Fibroblast of the conjunctiva (primary cell): ENCODE data around the gene SRGAP3.

Source experiments
- DNase-seq: peaks from one replicate; pipeline ENCODE4 v3.0.0-alpha.2; 2010; ENCODE audit warnings: low read depth

SRGAP3 gene

GRCh38 chr3:8985876-8986275, 263.6 kb downstream of the SRGAP3 start:
- DNase-seq = no peak

- no peak for DNase-seq
Measured at GRCh38 chr3:8985411-8985831, 264.0 kb downstream of the SRGAP3 start.

- DNase-seq = no peak
Measured at GRCh38 chr3:8984526-8984925, 264.9 kb downstream of the SRGAP3 start.

GRCh38 chr3:8984081-8984480, 265.4 kb downstream of the SRGAP3 start:
- DNase-seq = no peak

- DNase-seq = no peak
Measured at GRCh38 chr3:8983591-8983990, 265.9 kb downstream of the SRGAP3 start.

GRCh38 chr3:8983026-8983425, 266.4 kb downstream of the SRGAP3 start:
- no peak for DNase-seq

GRCh38 chr3:8982509-8982908, 266.9 kb downstream of the SRGAP3 start:
- DNase-seq = no peak

GRCh38 chr3:8981700-8982099, 267.7 kb downstream of the SRGAP3 start:
- DNase-seq = no peak

- DNase-seq = no peak
Measured at GRCh38 chr3:8981296-8981695, 268.1 kb downstream of the SRGAP3 start.

- no peak for DNase-seq
Measured at GRCh38 chr3:8980756-8981257, 268.6 kb downstream of the SRGAP3 start.

- DNase-seq = no peak
Measured at GRCh38 chr3:8979262-8979661, 270.2 kb downstream of the SRGAP3 start.

- DNase-seq = no peak
Measured at GRCh38 chr3:8978551-8978950, 270.9 kb downstream of the SRGAP3 start.

GRCh38 chr3:8976540-8977182, 272.8 kb downstream of the SRGAP3 start:
- DNase-seq = no peak

GRCh38 chr3:8975081-8976020, 274.1 kb downstream of the SRGAP3 start:
- no peak for DNase-seq

GRCh38 chr3:8974458-8974857, 275.0 kb downstream of the SRGAP3 start:
- DNase-seq = no peak

- peak; percentile 24 for DNase-seq
Measured at GRCh38 chr3:8972639-8973038, 276.8 kb downstream of the SRGAP3 start.

- DNase-seq = peak; percentile 42
Measured at GRCh38 chr3:8970971-8971589, 278.4 kb downstream of the SRGAP3 start.

GRCh38 chr3:8969241-8969640, 280.2 kb downstream of the SRGAP3 start:
- DNase-seq = no peak

- DNase-seq = no peak
Measured at GRCh38 chr3:8968375-8968882, 281.0 kb downstream of the SRGAP3 start.

- no peak for DNase-seq
Measured at GRCh38 chr3:8967553-8967952, 281.9 kb downstream of the SRGAP3 start.

GRCh38 chr3:8966820-8967348, 282.6 kb downstream of the SRGAP3 start:
- DNase-seq = no peak

- DNase-seq = no peak
Measured at GRCh38 chr3:8966150-8966819, 283.2 kb downstream of the SRGAP3 start.
